ENCODE results near the gene KRT85.

KRT85 gene

DNA sequence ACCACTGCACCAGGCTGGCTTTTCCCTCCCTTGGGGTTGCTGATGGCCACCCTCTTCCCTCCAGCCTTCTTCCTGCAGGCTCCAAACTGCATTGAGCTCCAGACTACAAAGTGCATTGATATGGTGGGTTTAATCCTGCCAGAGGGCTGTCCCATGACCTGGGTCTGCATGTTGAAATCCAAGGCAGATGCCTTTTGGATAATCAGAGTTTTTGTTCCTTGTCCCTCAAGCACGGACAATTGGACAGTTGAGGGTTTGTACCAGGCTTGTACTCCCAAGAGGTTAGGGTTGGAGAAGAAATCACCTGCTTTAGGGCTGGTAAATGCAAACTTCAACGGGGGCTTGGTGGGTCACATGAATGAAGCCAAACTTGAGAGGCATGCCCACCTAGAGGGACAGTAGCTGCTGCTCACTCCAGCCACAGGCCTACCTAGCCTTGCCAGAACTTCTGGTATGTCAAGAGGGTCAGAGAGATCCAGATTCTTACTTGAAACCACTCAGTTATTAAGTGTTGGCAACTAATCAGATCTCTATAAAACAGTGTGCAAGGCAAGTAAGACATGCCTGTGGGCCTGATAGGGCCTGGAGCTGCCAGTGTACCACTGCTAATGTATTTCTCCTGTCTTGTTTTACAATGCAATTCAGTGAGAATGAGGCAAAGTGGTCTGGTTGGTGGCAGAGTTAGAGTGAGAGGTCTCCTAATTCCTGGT, 24.3 kb downstream of the KRT85 start:
- Histone ChIP-seq H3K9me3 (ENCODE audit: control insufficient read depth in 2 of 2, low read length in 2 of 2) (no peaks in the 10 kb centered on the region), H3K27me3 (ENCODE audit: control insufficient read depth in 2 of 2, insufficient read depth in 2 of 2, low read length in 2 of 2) (peaks cover 0 to 2% of the 10 kb centered on the region in 2 donors), H3K4me3 (ENCODE audit: low read length in 2 of 2) (no peak overlapping the region), H3K9ac (ENCODE audit: low read depth in 1 of 2, low read length in 2 of 2) (no peak overlapping the region), H3K27ac (ENCODE audit: low read depth in 2 of 2, low read length in 2 of 2) (no peak overlapping the region), H3K4me1 (ENCODE audit: control insufficient read depth in 2 of 2, insufficient read depth in 2 of 2, low read length in 2 of 2) (no peaks in the 10 kb centered on the region), H3K36me3 (ENCODE audit: control insufficient read depth in 2 of 2, insufficient read depth in 2 of 2, low read length in 2 of 2) (no peaks in the 10 kb centered on the region)

DNA sequence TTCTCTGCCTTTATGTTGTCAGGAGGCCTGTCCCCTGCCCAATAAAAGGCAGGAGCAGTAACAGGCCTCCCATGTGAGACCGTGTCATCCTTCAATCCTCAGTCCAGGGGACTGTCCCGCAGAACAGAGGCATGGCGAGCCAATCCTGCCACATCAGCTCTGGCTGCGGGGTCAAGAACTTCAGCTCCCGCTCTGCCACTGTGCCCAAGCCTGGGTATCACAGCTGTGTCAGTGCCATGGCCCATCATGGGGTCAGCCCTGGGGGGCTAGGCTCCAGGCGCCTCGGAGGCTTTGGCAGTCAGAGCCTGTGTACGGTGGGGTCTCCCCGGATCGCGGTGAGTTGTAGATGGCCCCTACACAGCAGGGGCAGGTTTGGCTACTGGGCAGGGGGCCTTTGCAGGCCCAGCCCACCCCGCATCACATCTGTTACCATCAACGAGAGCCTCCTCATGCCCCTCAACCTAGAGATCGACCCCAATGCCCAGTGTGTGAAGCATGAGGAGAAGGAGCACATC, 26.2 kb downstream of the KRT85 start:
- H3K9ac ChIP-seq (ENCODE audit: low read depth in 1 of 2, low read length in 2 of 2): no peak overlapping the region
- H3K4me3 ChIP-seq (ENCODE audit: low read length in 2 of 2): no peak overlapping the region
- peaks cover 0 to 2% of the 10 kb centered on the region in 2 donors for H3K27me3 ChIP-seq (ENCODE audit: control insufficient read depth in 2 of 2, insufficient read depth in 2 of 2, low read length in 2 of 2)
- no peaks in the 10 kb centered on the region for H3K4me1 ChIP-seq (ENCODE audit: control insufficient read depth in 2 of 2, insufficient read depth in 2 of 2, low read length in 2 of 2)
- H3K9me3 ChIP-seq (ENCODE audit: control insufficient read depth in 2 of 2, low read length in 2 of 2): no peaks in the 10 kb centered on the region
- H3K27ac ChIP-seq (ENCODE audit: low read depth in 2 of 2, low read length in 2 of 2): no peak overlapping the region
- H3K36me3 ChIP-seq (ENCODE audit: control insufficient read depth in 2 of 2, insufficient read depth in 2 of 2, low read length in 2 of 2): no peaks in the 10 kb centered on the region

DNA sequence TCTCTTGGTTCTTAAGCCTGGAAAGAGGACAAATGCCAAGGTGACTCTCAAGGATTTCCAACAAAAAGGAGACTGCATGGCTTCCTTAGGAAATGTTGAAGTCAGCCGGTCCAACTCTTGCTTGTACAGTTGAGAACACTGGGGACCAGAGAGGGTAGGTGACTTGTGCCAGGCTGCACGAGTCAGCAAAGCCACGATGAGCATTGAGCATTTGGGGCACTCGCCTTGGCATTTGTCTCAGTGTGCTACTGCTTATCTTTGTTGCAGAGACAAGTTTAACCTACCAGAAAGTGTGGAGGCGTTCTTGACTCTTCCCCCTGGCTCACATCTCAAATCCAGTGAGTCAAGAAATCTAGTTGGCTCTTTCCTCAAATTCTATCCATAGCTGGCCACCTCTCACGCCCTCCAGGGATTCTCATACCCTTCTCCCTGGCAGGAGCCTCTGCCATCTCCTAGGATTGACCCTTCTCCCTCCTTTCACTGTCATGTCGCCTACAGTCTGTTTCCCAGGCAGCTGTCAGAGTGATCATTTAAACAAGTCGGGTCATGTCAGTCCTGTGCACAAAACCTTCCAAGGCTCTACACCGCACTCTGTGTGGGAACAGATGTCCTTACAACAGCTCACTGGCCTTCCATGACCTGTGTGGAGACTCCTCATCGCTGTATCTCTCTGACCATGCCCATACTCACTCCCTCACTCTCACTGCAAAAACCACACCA, 28.9 kb downstream of the KRT85 start:
- Histone ChIP-seq H3K27ac (ENCODE audit: low read depth in 2 of 2, low read length in 2 of 2) (no peak overlapping the region), H3K27me3 (ENCODE audit: control insufficient read depth in 2 of 2, insufficient read depth in 2 of 2, low read length in 2 of 2) (peaks cover 2 to 4% of the 10 kb centered on the region in 2 donors), H3K4me3 (ENCODE audit: low read length in 2 of 2) (no peak overlapping the region)

DNA sequence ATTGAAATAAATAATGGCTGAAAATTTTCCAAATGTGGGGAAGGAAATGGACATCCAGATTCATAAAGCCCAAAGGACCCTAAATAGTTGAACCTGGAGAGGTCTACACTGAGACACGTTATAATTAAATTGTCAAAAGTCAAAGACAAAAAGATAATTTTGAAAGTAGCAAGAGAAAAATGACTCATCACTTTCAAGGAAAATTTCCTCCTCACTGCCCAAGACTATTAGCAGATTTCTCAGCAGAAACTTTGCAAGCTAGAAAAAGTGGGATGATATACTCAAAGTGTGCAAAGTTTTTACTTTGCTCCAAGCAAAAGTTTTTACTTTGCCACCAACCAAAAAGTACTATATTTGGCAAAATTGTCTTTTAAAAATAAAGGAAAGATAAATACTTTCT, 30.2 kb downstream of the KRT85 start:
- Histone ChIP-seq H3K27ac (ENCODE audit: low read depth in 2 of 2, low read length in 2 of 2) (no peak overlapping the region), H3K36me3 (ENCODE audit: control insufficient read depth in 2 of 2, insufficient read depth in 2 of 2, low read length in 2 of 2) (no peaks in the 10 kb centered on the region), H3K27me3 (ENCODE audit: control insufficient read depth in 2 of 2, insufficient read depth in 2 of 2, low read length in 2 of 2) (peaks cover 2 to 4% of the 10 kb centered on the region in 2 donors), H3K9ac (ENCODE audit: low read depth in 1 of 2, low read length in 2 of 2) (no peak overlapping the region), H3K4me3 (ENCODE audit: low read length in 2 of 2) (no peak overlapping the region), H3K9me3 (ENCODE audit: control insufficient read depth in 2 of 2, low read length in 2 of 2) (no peaks in the 10 kb centered on the region), H3K4me1 (ENCODE audit: control insufficient read depth in 2 of 2, insufficient read depth in 2 of 2, low read length in 2 of 2) (peaks cover 0 to 3% of the 10 kb centered on the region in 2 donors)

More for the DNA sequence above, 28.9 kb downstream of the KRT85 start:
- H3K4me1 ChIP-seq (ENCODE audit: control insufficient read depth in 2 of 2, insufficient read depth in 2 of 2, low read length in 2 of 2): peaks cover 0 to 3% of the 10 kb centered on the region in 2 donors
- H3K9me3 ChIP-seq (ENCODE audit: control insufficient read depth in 2 of 2, low read length in 2 of 2): no peaks in the 10 kb centered on the region
- no peaks in the 10 kb centered on the region for H3K36me3 ChIP-seq (ENCODE audit: control insufficient read depth in 2 of 2, insufficient read depth in 2 of 2, low read length in 2 of 2)
- H3K9ac ChIP-seq (ENCODE audit: low read depth in 1 of 2, low read length in 2 of 2): no peak overlapping the region

DNA sequence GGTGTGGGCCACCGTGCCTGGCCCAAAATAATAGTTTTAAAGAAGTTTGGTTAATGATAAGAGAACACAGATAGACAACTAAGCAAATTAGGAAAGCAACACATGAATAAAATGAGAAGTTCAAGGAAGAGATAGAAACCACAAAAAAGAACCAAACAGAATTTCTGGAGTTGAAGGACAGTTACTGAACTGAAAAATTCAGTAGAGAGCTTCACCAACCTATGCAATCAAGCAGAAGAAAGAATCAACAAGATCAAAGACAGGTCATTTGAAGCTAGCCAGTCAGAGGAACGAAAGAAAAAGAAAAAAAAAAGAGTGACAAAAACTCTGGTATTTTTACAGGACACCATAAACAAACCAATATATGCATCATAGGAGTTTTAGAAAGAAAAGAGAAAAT, 30.6 kb downstream of the KRT85 start:
- Histone ChIP-seq H3K9me3 (ENCODE audit: control insufficient read depth in 2 of 2, low read length in 2 of 2) (no peaks in the 10 kb centered on the region), H3K27ac (ENCODE audit: low read depth in 2 of 2, low read length in 2 of 2) (no peak overlapping the region), H3K9ac (ENCODE audit: low read depth in 1 of 2, low read length in 2 of 2) (no peak overlapping the region), H3K4me3 (ENCODE audit: low read length in 2 of 2) (no peak overlapping the region), H3K36me3 (ENCODE audit: control insufficient read depth in 2 of 2, insufficient read depth in 2 of 2, low read length in 2 of 2) (no peaks in the 10 kb centered on the region), H3K4me1 (ENCODE audit: control insufficient read depth in 2 of 2, insufficient read depth in 2 of 2, low read length in 2 of 2) (peaks cover 0 to 3% of the 10 kb centered on the region in 2 donors), H3K27me3 (ENCODE audit: control insufficient read depth in 2 of 2, insufficient read depth in 2 of 2, low read length in 2 of 2) (peaks cover 2 to 4% of the 10 kb centered on the region in 2 donors)

DNA sequence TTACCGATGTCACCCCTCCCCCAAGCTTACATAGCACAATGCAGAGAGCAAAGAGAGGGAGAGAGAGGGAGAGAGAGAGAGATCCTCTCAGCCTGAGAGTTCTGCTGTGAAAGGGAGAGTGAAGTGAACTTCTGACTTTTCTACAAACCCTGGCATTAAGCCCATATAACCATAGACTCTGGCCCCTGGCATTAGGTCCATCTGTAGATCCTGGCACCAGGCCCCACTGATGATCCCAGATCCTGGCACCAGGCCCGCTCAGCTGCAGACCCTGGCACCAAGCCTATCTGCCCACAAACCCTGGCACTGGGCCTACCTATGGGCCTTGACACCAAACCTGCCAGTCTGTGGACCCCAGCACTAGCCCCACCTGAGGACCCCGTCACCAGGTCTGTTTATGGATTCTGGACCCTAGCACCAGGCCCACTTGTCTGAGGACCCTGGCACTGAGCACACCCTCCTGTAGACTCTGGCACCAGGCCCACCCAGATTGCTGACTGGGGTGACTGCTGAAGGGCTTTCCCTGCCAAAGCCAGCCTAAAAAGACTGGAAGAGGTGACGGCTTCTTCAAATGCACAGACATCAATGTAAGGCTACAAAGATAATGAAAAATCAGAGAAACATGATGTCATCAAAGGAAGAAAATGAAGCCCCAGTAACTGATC, 31.6 kb downstream of the KRT85 start:
- no peaks in the 10 kb centered on the region for H3K36me3 ChIP-seq (ENCODE audit: control insufficient read depth in 2 of 2, insufficient read depth in 2 of 2, low read length in 2 of 2)
- H3K9ac ChIP-seq (ENCODE audit: low read depth in 1 of 2, low read length in 2 of 2): no peak overlapping the region
- H3K27ac ChIP-seq (ENCODE audit: low read depth in 2 of 2, low read length in 2 of 2): no peak overlapping the region
- H3K4me3 ChIP-seq (ENCODE audit: low read length in 2 of 2): no peak overlapping the region
- H3K27me3 ChIP-seq (ENCODE audit: control insufficient read depth in 2 of 2, insufficient read depth in 2 of 2, low read length in 2 of 2): peaks cover 2 to 4% of the 10 kb centered on the region in 2 donors
- H3K4me1 ChIP-seq (ENCODE audit: control insufficient read depth in 2 of 2, insufficient read depth in 2 of 2, low read length in 2 of 2): peaks cover 0 to 3% of the 10 kb centered on the region in 2 donors
- H3K9me3 ChIP-seq (ENCODE audit: control insufficient read depth in 2 of 2, low read length in 2 of 2): no peaks in the 10 kb centered on the region

DNA sequence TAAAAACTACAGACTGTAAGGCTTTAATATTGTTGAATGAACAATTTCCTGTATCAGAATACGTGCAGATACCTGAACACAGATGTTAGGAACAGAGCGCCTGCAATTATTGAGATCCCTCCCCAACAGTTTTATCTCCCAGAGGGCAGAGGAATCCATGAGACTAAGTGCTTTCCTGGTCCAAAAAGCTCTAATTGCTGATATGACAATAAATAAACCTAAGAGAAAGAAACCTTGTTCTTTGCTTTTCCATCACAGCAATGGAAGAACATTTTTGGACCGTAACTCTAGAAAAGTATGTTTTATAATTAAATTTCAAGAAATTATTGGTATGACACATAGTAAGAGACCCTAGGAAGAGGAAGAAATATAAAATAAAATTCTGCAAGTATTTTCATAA, 33.1 kb downstream of the KRT85 start:
- H3K4me1 ChIP-seq (ENCODE audit: control insufficient read depth in 2 of 2, insufficient read depth in 2 of 2, low read length in 2 of 2): peaks cover 0 to 3% of the 10 kb centered on the region in 2 donors
- no peak overlapping the region for H3K27ac ChIP-seq (ENCODE audit: low read depth in 2 of 2, low read length in 2 of 2)
- H3K9me3 ChIP-seq (ENCODE audit: control insufficient read depth in 2 of 2, low read length in 2 of 2): no peaks in the 10 kb centered on the region
- H3K9ac ChIP-seq (ENCODE audit: low read depth in 1 of 2, low read length in 2 of 2): no peak overlapping the region
- no peaks in the 10 kb centered on the region for H3K36me3 ChIP-seq (ENCODE audit: control insufficient read depth in 2 of 2, insufficient read depth in 2 of 2, low read length in 2 of 2)
- H3K27me3 ChIP-seq (ENCODE audit: control insufficient read depth in 2 of 2, insufficient read depth in 2 of 2, low read length in 2 of 2): peaks cover 2 to 4% of the 10 kb centered on the region in 2 donors
- no peak overlapping the region for H3K4me3 ChIP-seq (ENCODE audit: low read length in 2 of 2)

DNA sequence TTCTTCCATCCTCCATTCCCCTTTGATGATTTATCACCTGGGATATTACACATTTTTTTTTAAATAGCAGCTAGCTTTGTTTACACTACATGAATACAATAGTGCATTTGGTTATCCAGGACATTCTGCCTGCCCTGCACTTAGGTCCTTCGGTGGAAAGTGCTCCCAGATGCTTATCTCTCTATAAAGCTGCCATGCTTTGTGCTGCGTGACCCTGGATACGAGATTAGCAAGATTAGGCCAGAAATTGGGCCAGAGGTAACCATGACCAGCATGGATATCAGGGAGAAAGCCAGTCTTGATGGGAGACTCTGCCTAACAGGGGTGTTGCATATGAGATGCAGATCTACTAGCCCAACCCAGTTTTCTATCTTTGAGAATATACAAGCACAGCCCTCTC, 34.0 kb downstream of the KRT85 start:
- Histone ChIP-seq H3K4me3 (ENCODE audit: low read length in 2 of 2) (no peak overlapping the region), H3K27ac (ENCODE audit: low read depth in 2 of 2, low read length in 2 of 2) (no peak overlapping the region), H3K4me1 (ENCODE audit: control insufficient read depth in 2 of 2, insufficient read depth in 2 of 2, low read length in 2 of 2) (peaks cover 0 to 3% of the 10 kb centered on the region in 2 donors), H3K27me3 (ENCODE audit: control insufficient read depth in 2 of 2, insufficient read depth in 2 of 2, low read length in 2 of 2) (peaks cover 0 to 6% of the 10 kb centered on the region in 2 donors), H3K9ac (ENCODE audit: low read depth in 1 of 2, low read length in 2 of 2) (no peak overlapping the region), H3K9me3 (ENCODE audit: control insufficient read depth in 2 of 2, low read length in 2 of 2) (no peaks in the 10 kb centered on the region), H3K36me3 (ENCODE audit: control insufficient read depth in 2 of 2, insufficient read depth in 2 of 2, low read length in 2 of 2) (no peaks in the 10 kb centered on the region)

DNA sequence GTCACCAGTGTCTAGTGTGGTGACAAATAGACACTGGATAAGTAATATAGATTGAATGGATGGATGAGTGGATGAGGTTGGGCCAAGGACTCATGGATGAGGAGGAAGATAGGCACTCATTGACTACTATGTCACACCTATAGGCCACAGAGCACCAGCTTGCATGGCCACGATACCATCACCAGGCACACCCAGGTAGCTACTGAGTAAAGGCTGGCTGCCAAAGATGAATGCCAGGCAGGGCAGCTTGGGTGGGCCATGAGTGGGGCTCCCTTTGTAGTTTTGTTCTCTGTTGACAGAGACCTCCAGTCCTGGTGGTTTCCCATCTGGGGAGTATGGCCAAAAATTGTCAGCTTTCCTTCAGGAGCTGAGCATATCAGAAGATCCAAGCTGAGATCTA, 34.9 kb downstream of the KRT85 start:
- Histone ChIP-seq H3K27ac (ENCODE audit: low read depth in 2 of 2, low read length in 2 of 2) (no peak overlapping the region), H3K27me3 (ENCODE audit: control insufficient read depth in 2 of 2, insufficient read depth in 2 of 2, low read length in 2 of 2) (peaks cover 0 to 7% of the 10 kb centered on the region in 2 donors), H3K9me3 (ENCODE audit: control insufficient read depth in 2 of 2, low read length in 2 of 2) (no peaks in the 10 kb centered on the region), H3K9ac (ENCODE audit: low read depth in 1 of 2, low read length in 2 of 2) (no peak overlapping the region), H3K36me3 (ENCODE audit: control insufficient read depth in 2 of 2, insufficient read depth in 2 of 2, low read length in 2 of 2) (no peaks in the 10 kb centered on the region), H3K4me3 (ENCODE audit: low read length in 2 of 2) (no peak overlapping the region), H3K4me1 (ENCODE audit: control insufficient read depth in 2 of 2, insufficient read depth in 2 of 2, low read length in 2 of 2) (peaks cover 0 to 3% of the 10 kb centered on the region in 2 donors)

DNA sequence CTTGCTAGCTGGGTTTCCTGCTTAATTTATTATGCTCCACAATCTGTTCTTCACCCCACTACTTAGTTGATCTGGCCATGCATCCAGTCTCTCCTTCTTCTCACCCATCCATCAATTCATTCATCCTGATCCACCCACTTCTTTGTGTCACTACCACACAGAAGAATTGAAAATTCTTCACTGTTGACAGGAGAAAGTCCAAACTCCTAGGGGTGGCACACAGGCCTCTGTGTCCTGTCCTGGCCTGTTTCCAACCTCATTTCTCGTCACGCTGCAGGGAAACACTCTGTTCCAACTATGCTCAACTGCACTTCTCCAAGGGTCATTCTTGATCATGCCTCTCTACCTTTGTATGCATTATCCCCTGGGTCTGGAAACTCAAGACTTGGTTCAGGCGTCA, 35.4 kb downstream of the KRT85 start:
- no peak overlapping the region for H3K27ac ChIP-seq (ENCODE audit: low read depth in 2 of 2, low read length in 2 of 2)
- peaks cover 0 to 3% of the 10 kb centered on the region in 2 donors for H3K4me1 ChIP-seq (ENCODE audit: control insufficient read depth in 2 of 2, insufficient read depth in 2 of 2, low read length in 2 of 2)
- peaks cover 0 to 7% of the 10 kb centered on the region in 2 donors for H3K27me3 ChIP-seq (ENCODE audit: control insufficient read depth in 2 of 2, insufficient read depth in 2 of 2, low read length in 2 of 2)
- H3K4me3 ChIP-seq (ENCODE audit: low read length in 2 of 2): no peak overlapping the region
- no peaks in the 10 kb centered on the region for H3K9me3 ChIP-seq (ENCODE audit: control insufficient read depth in 2 of 2, low read length in 2 of 2)
- no peaks in the 10 kb centered on the region for H3K36me3 ChIP-seq (ENCODE audit: control insufficient read depth in 2 of 2, insufficient read depth in 2 of 2, low read length in 2 of 2)
- H3K9ac ChIP-seq (ENCODE audit: low read depth in 1 of 2, low read length in 2 of 2): no peak overlapping the region

Measured in mucosa of rectum (tissue), 2 donors.